Measurements from ENCODE around the gene CFAP68. TPM values are rescaled to one million over a fixed set of nuclear protein-coding genes. Genes with fewer than 3 reads are reported as not detected.

CFAP68 gene
- total and polyA plus RNA-seq, 10 of the 15 experiments (the other 5 are each of a cell fraction or from before 2014, with no cell fraction given): 35.7 to 84.4 (median 64.1) TPM

- ChIA-PET SMC1A (ENCODE audit: uncharacterized antibody, unreplicated experiment) (interaction anchor here (1.5 kb wide), 1 partner anchor 19 kb away, joined by 3 read pairs; no protein-coding TSS in a partner anchor), CTCF (interaction anchor here (0.6 kb wide), 2 partner anchors 17 to 28 kb away, joined by 3 read pairs; no protein-coding TSS in a partner anchor), RAD21 (ENCODE audit: unreplicated experiment) (no interaction called here), POLR2A (interaction anchor here (0.6 kb wide), 1 partner anchor 16 kb away, joined by 3 read pairs; no protein-coding TSS in a partner anchor)
- TF ChIP-seq DPF2 (IDR thresholded peaks at IDR 0.05) (no peak), USF2 (IDR thresholded peaks at IDR 0.05; ENCODE audit: borderline replicate concordance, low read depth, low read length) (no peak), TCF12 (IDR thresholded peaks at IDR 0.05; ENCODE audit: low read depth, low read length) (no peak), NFYB (IDR thresholded peaks at IDR 0.05; ENCODE audit: insufficient read depth, low read depth, low read length) (no peak), MEF2B (IDR thresholded peaks at IDR 0.05; ENCODE audit: partially characterized antibody, poor library complexity, severe bottlenecking) (no peak), POU2F2 (IDR thresholded peaks at IDR 0.05; ENCODE audit: borderline replicate concordance, low read depth, low read length) (no peak)
- Histone ChIP-seq H3K4me2 (ENCODE audit: control insufficient read depth, insufficient read depth) (no peak overlapping the region), H3K27ac (ENCODE audit: control insufficient read depth, insufficient read depth) (no peak overlapping the region), H3K79me2 (ENCODE audit: control insufficient read depth, insufficient read depth, low read length) (no peaks in the 10 kb centered on the region), H3K36me3 (ENCODE audit: control insufficient read depth in 2 of 2, insufficient read depth in 2 of 2, low read length in 1 of 2) (no peaks in the 10 kb centered on the region), H3K27me3 (replicated peaks in 1 of 2; ENCODE audit: control insufficient read depth in 2 of 2, insufficient read depth in 2 of 2, low read length in 1 of 2) (no peaks in the 10 kb centered on the region; a peak in 2 of 4 replicates), H3K4me3 (no peak overlapping the region), H3K9me3 (replicated peaks; ENCODE audit: control insufficient read depth, insufficient read depth, low read length) (no peaks in the 10 kb centered on the region), H2AFZ (ENCODE audit: control insufficient read depth, low read depth, low read length) (no peak overlapping the region), H3K4me1 (ENCODE audit: control insufficient read depth, insufficient read depth, low read length) (no peaks in the 10 kb centered on the region), H4K20me1 (ENCODE audit: control insufficient read depth, insufficient read depth) (no peaks in the 10 kb centered on the region), H3K9ac (ENCODE audit: control insufficient read depth, insufficient read depth, low read length) (no peak overlapping the region)
- intact Hi-C loops (cut with micrococcal nuclease; ENCODE audit: unreplicated experiment) (no loop called here), in situ Hi-C loops (cut with MboI) (no loop called here)
- FAIRE-seq (no peak), ATAC-seq (no peak), DNase-seq (ENCODE audit: low read depth, low spot score) (no peak)
- BruUV-seq (replicated peaks): no TSS peak
- 37% methylated on average over 24 of the region's 24 CpGs for WGBS (ENCODE audit: insufficient coverage, insufficient replicate concordance, low lambda C conversion rate, missing lambda C conversion rate)
These were observed 33.9 kb downstream of the CFAP68 start for GRCh38 chr11:111913031-111913861.
